T follicular helper cell (primary cell): Measurements from ENCODE around the gene MMP24OS.
A peak's percentile ranks its signal among the peaks of the same experiment; 100 is the strongest.
"Not testable (repeated sequence)": the region's sequence is repeated elsewhere in the genome, so short reads cannot be mapped to it uniquely, and the experiment has no call there.

ENCODE experiments used
- DNase-seq: peaks from one replicate; pipeline ENCODE4 v3.0.0-alpha.2; 2020; ENCODE audit warnings: low read depth
- total RNA-seq, 2 experiments: gene quantifications; one replicate each; lab custom pipeline; 2026; lab: John Stamatoyannopoulos, UW

Gene MMP24OS
- total RNA-seq, result 10.2 to 17.3 reads per million in 2 experiments

- DNase-seq, result peak; percentile 83
These were observed at the start of gene MMP24OS for GRCh38 chr20:35277531-35278395. Gene MMP24OS (minus strand): TSS chr20:35278122. CDS start chr20:35277929, 193 bp downstream.

GRCh38 chr20:35327074-35327976 is 49.4 kb upstream of the MMP24OS start:
- no peak for DNase-seq

GRCh38 chr20:35326740-35327073 is 48.8 kb upstream of the MMP24OS start:
- no peak for DNase-seq

- no peak for DNase-seq
These were observed 48.3 kb upstream of the MMP24OS start for GRCh38 chr20:35326021-35326739.

- no peak for DNase-seq
These were observed 47.5 kb upstream of the MMP24OS start for GRCh38 chr20:35325401-35325800.

- DNase-seq, result no peak
These were observed 42.6 kb upstream of the MMP24OS start for GRCh38 chr20:35320396-35321126.

- DNase-seq, result no peak
These were observed 41.9 kb upstream of the MMP24OS start for GRCh38 chr20:35319871-35320197.

- DNase-seq, result no peak
These were observed 41.4 kb upstream of the MMP24OS start for GRCh38 chr20:35319192-35319870.

GRCh38 chr20:35318502-35319157 is 40.7 kb upstream of the MMP24OS start:
- no peak for DNase-seq

- no peak for DNase-seq
These were observed 39.7 kb upstream of the MMP24OS start for GRCh38 chr20:35317416-35318210.

GRCh38 chr20:35316086-35316485 is 38.2 kb upstream of the MMP24OS start:
- no peak for DNase-seq

- not testable (repeated sequence) for DNase-seq
These were observed 37.7 kb upstream of the MMP24OS start for GRCh38 chr20:35315632-35316020.

GRCh38 chr20:35314816-35315631 is 37.1 kb upstream of the MMP24OS start:
- no peak for DNase-seq

- DNase-seq, result no peak
These were observed 34.4 kb upstream of the MMP24OS start for GRCh38 chr20:35312318-35312717.

- DNase-seq, result no peak
These were observed 33.9 kb upstream of the MMP24OS start for GRCh38 chr20:35311822-35312221.

- no peak for DNase-seq
These were observed 33.5 kb upstream of the MMP24OS start for GRCh38 chr20:35311409-35311808.

GRCh38 chr20:35307666-35308653 is 30.0 kb upstream of the MMP24OS start:
- DNase-seq, result no peak
